Liver (tissue), 9 donors: ENCODE measurements around the gene BRD9. TPM values are rescaled to one million over a fixed set of nuclear protein-coding genes. Genes with fewer than 3 reads are reported as not detected.

Source experiments
- DNase-seq: peaks from one replicate; pipeline ENCODE4 v3.0.0-alpha.2; 2017; ENCODE audit warnings: low spot score
- H3K27ac ChIP-seq, 2 donors: one replicate each; pipeline ENCODE4 v1.7.0; 2013; ENCODE audit warnings: inconsistent platforms in 2 of 2, low read length in 2 of 2, control low read depth in 1 of 2, low read depth in 1 of 2, mild to moderate bottlenecking in 1 of 2
- H3K27me3 ChIP-seq, 4 donors: one replicate each; pipeline versions ENCODE4 v1.6.1 to v1.7.0; 2013; ENCODE audit warnings: low read length in 3 of 4, inconsistent platforms in 1 of 4, mild to moderate bottlenecking in 1 of 4, moderate library complexity in 1 of 4; ENCODE audit not compliant: control insufficient read depth in 4 of 4, insufficient read depth in 4 of 4
- H3K36me3 ChIP-seq, 4 donors: one replicate each; pipeline versions ENCODE4 v1.6.1 to v1.7.0; 2013; ENCODE audit warnings: low read length in 3 of 4, mild to moderate bottlenecking in 3 of 4, low read depth in 1 of 4, moderate library complexity in 1 of 4; ENCODE audit not compliant: control insufficient read depth in 4 of 4, insufficient read depth in 3 of 4
- H3K4me1 ChIP-seq, 4 donors: one replicate each; pipeline versions ENCODE4 v1.6.1 to v1.7.0; 2013; ENCODE audit warnings: low read length in 3 of 4, mild to moderate bottlenecking in 3 of 4, moderate library complexity in 1 of 4; ENCODE audit not compliant: control insufficient read depth in 4 of 4, insufficient read depth in 4 of 4
- H3K4me3 ChIP-seq, 3 donors: one replicate each; pipeline versions ENCODE4 v1.6.1 to v1.7.0; 2013; ENCODE audit warnings: low read length in 3 of 3, control low read depth in 1 of 3, low read depth in 1 of 3, mild to moderate bottlenecking in 1 of 3
- H3K9ac ChIP-seq, 2 donors: one replicate each; pipeline ENCODE4 v1.7.0; 2013; ENCODE audit warnings: low read length in 2 of 2, mild to moderate bottlenecking in 2 of 2, moderate library complexity in 2 of 2, control low read depth in 1 of 2, low read depth in 1 of 2
- H3K9me3 ChIP-seq, 4 donors: one replicate each; pipeline versions ENCODE4 v1.6.1 to v1.7.0; 2013; ENCODE audit warnings: low read length in 3 of 4; ENCODE audit not compliant: control insufficient read depth in 4 of 4
- ATF3 ChIP-seq: IDR thresholded peaks from 2 replicates; pipeline ENCODE4 v1.6.1; 2016; ENCODE audit warnings: antibody characterized with exemption
- CTCF ChIP-seq: fragments of 150-350 bp; IDR thresholded peaks from 2 replicates; pipeline ENCODE4 v1.5.1; 2017; ENCODE audit warnings: improper control_type of control experiment, low read depth, low read length; ENCODE audit not compliant: missing input control
- EGR1 ChIP-seq, 2 donors: IDR thresholded peaks; 2 replicates each; pipeline ENCODE4 v1.6.1; 2016 to 2018; ENCODE audit warnings: antibody characterized with exemption in 2 of 2, low read depth in 2 of 2
- FOXA1 ChIP-seq: IDR thresholded peaks from 2 replicates; pipeline ENCODE4 v1.6.1; 2016; ENCODE audit warnings: antibody characterized with exemption
- FOXA2 ChIP-seq: IDR thresholded peaks from 2 replicates; pipeline ENCODE4 v1.6.1; 2016; ENCODE audit warnings: antibody characterized with exemption
- GABPA ChIP-seq, 2 donors: IDR thresholded peaks in 1 of 2; conservative IDR thresholded peaks in 1 of 2; 2 replicates each; pipeline ENCODE4 v1.6.1; 2016; ENCODE audit warnings: antibody characterized with exemption in 2 of 2, mild to moderate bottlenecking in 1 of 2, moderate library complexity in 1 of 2
- HNF4A ChIP-seq, 2 donors: conservative IDR thresholded peaks; 2 replicates each; pipeline ENCODE4 v1.6.1; 2016; ENCODE audit warnings: antibody characterized with exemption in 2 of 2, mild to moderate bottlenecking in 2 of 2
- HNF4G ChIP-seq: IDR thresholded peaks from 2 replicates; pipeline ENCODE4 v1.6.1; 2016; ENCODE audit warnings: antibody characterized with exemption
- JUND ChIP-seq, 2 donors: IDR thresholded peaks; 2 replicates each; pipeline ENCODE4 v1.6.1; 2016; ENCODE audit warnings: antibody characterized with exemption in 2 of 2
- MAX ChIP-seq: IDR thresholded peaks from 2 replicates; pipeline ENCODE4 v1.6.1; 2016; ENCODE audit warnings: antibody characterized with exemption
- NR2F2 ChIP-seq: IDR thresholded peaks from 2 replicates; pipeline ENCODE4 v1.6.1; 2016; ENCODE audit warnings: antibody characterized with exemption
- RAD21 ChIP-seq, 2 donors: IDR thresholded peaks; 2 replicates each; pipeline ENCODE4 v1.6.1; 2016; ENCODE audit warnings: antibody characterized with exemption in 2 of 2, mild to moderate bottlenecking in 2 of 2
- REST ChIP-seq: IDR thresholded peaks from 2 replicates; pipeline ENCODE4 v1.6.1; 2016; ENCODE audit warnings: antibody characterized with exemption, mild to moderate bottlenecking
- RXRA ChIP-seq, 2 donors: IDR thresholded peaks; 2 replicates each; pipeline ENCODE4 v1.6.1; 2017 to 2018; ENCODE audit warnings: antibody characterized with exemption in 2 of 2, mild to moderate bottlenecking in 1 of 2
- SP1 ChIP-seq: IDR thresholded peaks from 2 replicates; pipeline ENCODE4 v1.6.1; 2018; ENCODE audit warnings: antibody characterized with exemption, mild to moderate bottlenecking
- TAF1 ChIP-seq: conservative IDR thresholded peaks from 2 replicates; pipeline ENCODE4 v1.6.1; 2016; ENCODE audit warnings: antibody characterized with exemption, mild to moderate bottlenecking
- YY1 ChIP-seq: IDR thresholded peaks from 2 replicates; pipeline ENCODE4 v1.6.1; 2016; ENCODE audit warnings: antibody characterized with exemption, mild to moderate bottlenecking
- ZBTB33 ChIP-seq: IDR thresholded peaks from 2 replicates; pipeline ENCODE4 v1.6.1; 2016; ENCODE audit warnings: antibody characterized with exemption
- WGBS: extraction: QIAGEN DNeasy Blood & Tissue Kit; methylation state at CpG from one replicate; pipeline ENCODE4 v1.1.7; 2013; 5-methylcytosine and 5-hydroxymethylcytosine counted together
- polyA plus RNA-seq, 2 donors: library from polyadenylated mRNA; stranded (reverse) in 1 of 2; unstranded in 1 of 2; fragments of 200-250 nt in 1 of 2; fragments of >200 nt in 1 of 2; fragmentation: Nextera tagmentation in 1 of 2; extraction: Ambion mirVana in 1 of 2; gene quantifications; one replicate each; pipeline versions ENCODE4 v1.2.1 to v1.2.3, GENCODE V29; 2013 to 2015
- total RNA-seq, 2 donors: library from RNA; depleted of rRNA; stranded (reverse); fragments of >200 nt; gene quantifications; one replicate each; pipeline ENCODE4 v1.2.3, GENCODE V29; 2014
- donor health status: healthy.
- donor health status: healthy.
- donor health status: healthy.
- donor health status: healthy.
- donor health status: healthy.

Gene BRD9
- total and polyA plus RNA-seq, 4 donors, result 7.0 to 17.7 (median 9.5) TPM

- TF ChIP-seq REST (no peak), FOXA2 (no peak), SP1 (no peak), GABPA (IDR thresholded peaks at IDR 0.05 in 1 of 2, conservative IDR thresholded peaks at IDR 0.05 in 1 of 2) (no peak), RAD21 (IDR thresholded peaks at IDR 0.05) (no peak)
Measured at GRCh38 chr5:819078-819477, 73.5 kb downstream of the BRD9 start (continued).

- no peak for DNase-seq
- H3K9ac ChIP-seq, result no peak overlapping the region
- WGBS, result 98% methylated on average over 15 of the region's 15 CpGs
Measured at GRCh38 chr5:816176-816575, 76.4 kb downstream of the BRD9 start.

More at GRCh38 chr5:816176-816575, 76.4 kb downstream of the BRD9 start:
- Histone ChIP-seq H3K27me3 (no peaks in the 10 kb centered on the region), H3K4me3 (no peak overlapping the region), H3K36me3 (peaks cover 0 to 2% (median 0%) of the 10 kb centered on the region in 4 donors), H3K4me1 (peaks cover 0 to 9% (median 2%) of the 10 kb centered on the region in 4 donors), H3K27ac (no peak overlapping the region), H3K9me3 (no peaks in the 10 kb centered on the region)
- TF ChIP-seq ATF3 (no peak), RAD21 (IDR thresholded peaks at IDR 0.05) (no peak), CTCF (no peak), ZBTB33 (no peak), FOXA2 (no peak), EGR1 (IDR thresholded peaks at IDR 0.05; ENCODE audit: low read depth in 2 of 2) (no peak), SP1 (no peak), GABPA (IDR thresholded peaks at IDR 0.05 in 1 of 2, conservative IDR thresholded peaks at IDR 0.05 in 1 of 2) (no peak), TAF1 (no peak), NR2F2 (no peak), JUND (IDR thresholded peaks at IDR 0.05) (no peak), HNF4A (conservative IDR thresholded peaks at IDR 0.05) (no peak), FOXA1 (no peak), MAX (no peak), RXRA (IDR thresholded peaks at IDR 0.05) (no peak), HNF4G (no peak), REST (no peak), YY1 (no peak)
